Thyroid gland (tissue), 4 donors: ENCODE measurements around the gene RNGTT. TPM values are rescaled to one million over a fixed set of nuclear protein-coding genes. Genes with fewer than 3 reads are reported as not detected.

Experiments used
- DNase-seq, 2 donors: peaks; one replicate each; pipeline ENCODE4 v3.0.0-alpha.2; 2019
- H3K27ac ChIP-seq, 3 donors: fragments of 200-600 bp; sonication (generic); 1 replicate in 2 of 3; 2 replicates in 1 of 3; pipeline ENCODE4 v1.5.1; 2016 to 2019; ENCODE audit warnings: mild to moderate bottlenecking in 1 of 3, moderate library complexity in 1 of 3
- H3K27me3 ChIP-seq: fragments of 200-600 bp; sonication (generic); one replicate; pipeline ENCODE4 v1.5.1; 2019
- H3K36me3 ChIP-seq, 2 donors: fragments of 200-600 bp; sonication (generic); one replicate each; pipeline ENCODE4 v1.5.1; 2016 to 2019
- H3K4me1 ChIP-seq, 2 donors: fragments of 200-600 bp; sonication (generic); one replicate each; pipeline ENCODE4 v1.5.1; 2017 to 2019
- H3K4me3 ChIP-seq, 3 donors: fragments of 200-600 bp; sonication (generic); replicated peaks in 1 of 3; 1 replicate in 2 of 3; 2 replicates in 1 of 3; pipeline ENCODE4 v1.5.1; 2016; ENCODE audit warnings: mild to moderate bottlenecking in 1 of 3
- H3K9me3 ChIP-seq: fragments of 200-600 bp; sonication (generic); one replicate; pipeline ENCODE4 v1.5.1; 2017
- CTCF ChIP-seq, 6 experiments: fragments of 200-600 bp in 3 of 6; fragments of 450-650 bp in 3 of 6; sonication (generic) in 3 of 6; IDR thresholded peaks; one replicate each; pipeline ENCODE4 v1.5.1; 2016 to 2019; ENCODE audit warnings: antibody characterized with exemption in 6 of 6, mild to moderate bottlenecking in 2 of 6, inconsistent platforms in 1 of 6, moderate library complexity in 1 of 6
- POLR2A ChIP-seq, 2 donors: fragments of 450-650 bp; IDR thresholded peaks; one replicate each; pipeline ENCODE4 v1.6.1; 2017; ENCODE audit warnings: antibody characterized with exemption in 2 of 2, mild to moderate bottlenecking in 2 of 2, moderate library complexity in 1 of 2
- WGBS, 2 donors: methylation state at CpG; one replicate each; pipeline ENCODE4 v1.1.5; 2017; 5-methylcytosine and 5-hydroxymethylcytosine counted together
- intact Hi-C: fragments of 100-400 bp; cut with DNase I; formaldehyde crosslinking; loops from one replicate; pipeline ENCODE4 v1.15.1; 2023
- total RNA-seq, 4 donors: library from RNA; depleted of rRNA; stranded (reverse); fragments of >200 nt; gene quantifications; one replicate each; pipeline ENCODE4 v1.2.3, GENCODE V29; 2016

RNGTT gene
- total RNA-seq, 4 donors from 2014 or later: 19.1 to 31.4 (median 24.8) TPM

GRCh38 chr6:88586371-88587149, 376.9 kb downstream of the RNGTT start:
- WGBS, 2 donors: 61 to 81% methylated on average over 23 of the region's 23 CpGs
- H3K27me3 ChIP-seq: no peaks in the 10 kb centered on the region
- TF ChIP-seq CTCF (IDR thresholded peaks at IDR 0.05) (no peak), POLR2A (IDR thresholded peaks at IDR 0.05) (no peak)
- DNase-seq: no peak
- no peak overlapping the region for H3K27ac ChIP-seq
- H3K4me1 ChIP-seq: no peaks in the 10 kb centered on the region
- intact Hi-C loops: no loop called here
- H3K36me3 ChIP-seq: no peaks in the 10 kb centered on the region
- no peaks in the 10 kb centered on the region for H3K9me3 ChIP-seq
- no peak overlapping the region for H3K4me3 ChIP-seq

DNA sequence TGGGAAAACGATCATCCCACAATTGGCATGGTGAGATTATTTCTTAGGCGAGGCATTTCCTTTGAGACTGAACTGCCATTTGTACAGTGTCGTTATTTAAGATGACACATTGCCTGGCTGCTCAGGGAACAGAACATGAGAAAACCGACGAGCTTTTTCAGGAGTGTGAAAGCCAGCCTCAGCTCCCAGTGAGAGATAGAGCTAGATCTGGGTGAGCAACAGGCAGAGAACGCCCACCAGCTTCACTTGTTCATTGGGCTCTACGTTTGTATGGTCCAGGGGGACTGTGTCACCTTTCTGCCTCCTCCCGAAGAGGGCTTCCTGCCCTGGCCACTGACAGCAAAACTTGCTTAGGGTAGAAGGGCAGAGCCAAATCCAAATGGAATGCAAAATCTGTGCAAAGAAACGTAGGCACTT, 378.1 kb downstream of the RNGTT start:
- Histone ChIP-seq H3K9me3 (no peaks in the 10 kb centered on the region), H3K27me3 (no peaks in the 10 kb centered on the region), H3K27ac (no peak overlapping the region), H3K4me1 (no peaks in the 10 kb centered on the region), H3K4me3 (no peak overlapping the region), H3K36me3 (no peaks in the 10 kb centered on the region)
- WGBS, 2 donors: 68 to 75% methylated on average over 8 to 9 of the region's 9 CpGs
- no peak for DNase-seq
- intact Hi-C loops: no loop called here
- TF ChIP-seq POLR2A (IDR thresholded peaks at IDR 0.05) (no peak), CTCF (IDR thresholded peaks at IDR 0.05) (no peak)

DNA sequence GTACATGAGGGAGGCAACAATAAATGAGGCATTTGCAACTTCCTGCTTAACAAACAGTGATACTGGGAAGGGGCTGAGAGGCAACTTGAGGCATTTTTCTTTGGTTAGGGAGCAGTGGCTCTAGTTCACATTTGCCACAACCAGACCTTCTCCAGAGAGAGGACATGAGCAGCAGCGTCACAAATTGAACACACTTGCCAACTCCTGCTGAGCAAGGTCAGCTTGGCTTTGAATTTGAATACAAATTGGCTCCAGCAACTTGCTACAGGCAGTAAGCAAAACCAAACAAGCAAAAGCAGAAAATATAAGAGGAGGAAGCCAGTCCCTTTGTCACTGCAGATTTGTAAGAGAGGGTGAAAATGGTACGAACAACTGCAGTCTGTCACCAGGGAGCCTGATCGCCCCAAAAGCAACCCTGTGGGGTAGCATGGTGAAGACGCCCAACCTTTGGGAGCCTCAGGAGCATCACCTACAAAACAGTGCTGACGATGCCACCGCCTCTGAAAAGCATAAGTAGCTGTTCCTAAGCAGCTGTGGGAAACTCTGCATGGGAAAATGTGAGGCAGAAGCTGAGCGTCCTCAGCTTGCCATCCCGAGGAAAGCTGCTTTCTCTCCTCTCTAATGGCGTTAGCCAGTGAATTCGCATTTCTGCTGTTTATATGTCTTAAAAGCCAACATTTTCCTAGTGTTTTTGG, 378.7 kb downstream of the RNGTT start:
- 65 to 70% methylated on average over 10 of the region's 10 CpGs for WGBS, 2 donors
- Histone ChIP-seq H3K9me3 (no peaks in the 10 kb centered on the region), H3K4me1 (no peaks in the 10 kb centered on the region), H3K36me3 (no peaks in the 10 kb centered on the region), H3K4me3 (no peak overlapping the region), H3K27ac (no peak overlapping the region), H3K27me3 (no peaks in the 10 kb centered on the region)
- intact Hi-C loops: no loop called here
- DNase-seq: no peak
- TF ChIP-seq CTCF (IDR thresholded peaks at IDR 0.05) (no peak), POLR2A (IDR thresholded peaks at IDR 0.05) (no peak)

- WGBS, 2 donors: 85 to 88% methylated on average over 2 of the region's 2 CpGs
- Histone ChIP-seq H3K36me3 (no peaks in the 10 kb centered on the region), H3K4me1 (no peaks in the 10 kb centered on the region), H3K9me3 (no peaks in the 10 kb centered on the region), H3K27ac (no peak overlapping the region), H3K4me3 (no peak overlapping the region), H3K27me3 (no peaks in the 10 kb centered on the region)
- TF ChIP-seq CTCF (IDR thresholded peaks at IDR 0.05) (no peak), POLR2A (IDR thresholded peaks at IDR 0.05) (no peak)
- no peak for DNase-seq
- intact Hi-C loops: no loop called here
Observed at GRCh38 chr6:88577461-88577860, 386.0 kb downstream of the RNGTT start.

- no peaks in the 10 kb centered on the region for H3K4me1 ChIP-seq
- intact Hi-C loops: no loop called here
- no peaks in the 10 kb centered on the region for H3K36me3 ChIP-seq
- H3K4me3 ChIP-seq: no peak overlapping the region
- 78 to 82% methylated on average over 6 of the region's 6 CpGs for WGBS, 2 donors
- no peaks in the 10 kb centered on the region for H3K27me3 ChIP-seq
- H3K27ac ChIP-seq: no peak overlapping the region
- no peak for DNase-seq
- TF ChIP-seq POLR2A (IDR thresholded peaks at IDR 0.05) (no peak), CTCF (IDR thresholded peaks at IDR 0.05) (no peak)
- H3K9me3 ChIP-seq: no peaks in the 10 kb centered on the region
Observed at GRCh38 chr6:88575536-88575935, 387.9 kb downstream of the RNGTT start.
